Measurements from ENCODE around the gene SEMA6B. TPM values are rescaled to one million over a fixed set of nuclear protein-coding genes. Genes with fewer than 3 reads are reported as not detected.

Gene SEMA6B
- total and polyA plus RNA-seq, 2 donors (not counting 1 experiment from before 2014, with no cell fraction given) = 0.42 TPM; not detected in 1

- H3K4me2 ChIP-seq (replicated peaks; ENCODE audit: low read depth, low read length, poor library complexity, severe bottlenecking) = no peak overlapping the region
- no peaks in the 10 kb centered on the region for H3K9me3 Mint-ChIP-seq (ENCODE audit: insufficient read depth)
- H3K4me1 Mint-ChIP-seq = no peaks in the 10 kb centered on the region
- peaks cover 0 to 14% (median 0%) of the 10 kb centered on the region in 3 donors for H3K9me3 ChIP-seq (ENCODE audit: control extremely low read depth in 1 of 3, control insufficient read depth in 2 of 3, insufficient read depth in 1 of 3, low read length in 2 of 3)
- H3K4me3 Mint-ChIP-seq = no peak overlapping the region
- peaks cover 13% of the 10 kb centered on the region for H3K27me3 Mint-ChIP-seq
- H3K4me1 ChIP-seq (ENCODE audit: control insufficient read depth in 2 of 2, insufficient read depth in 2 of 2, low read length in 2 of 2) = no peaks in the 10 kb centered on the region
- TF ChIP-seq CTCF (IDR thresholded peaks at IDR 0.05) = no peak
- TF ChIP-seq EZH2 (IDR thresholded peaks at IDR 0.05; ENCODE audit: borderline replicate concordance, insufficient read depth, low read depth, low read length, poor library complexity, severe bottlenecking) = no peak
- no peak overlapping the region for H3K27ac ChIP-seq (ENCODE audit: low read length in 2 of 2)
- no peak for ATAC-seq (ENCODE audit: low read depth)
- no peak overlapping the region for H3K9ac ChIP-seq (ENCODE audit: low read length)
- WGBS (ENCODE audit: insufficient coverage) = 95% methylated on average over 18 of the region's 18 CpGs
- H3K27ac Mint-ChIP-seq = no peak overlapping the region
- no peaks in the 10 kb centered on the region for H3K79me2 ChIP-seq (ENCODE audit: control insufficient read depth, insufficient read depth, low read length)
- H3K4me3 ChIP-seq (ENCODE audit: control extremely low read depth in 1 of 5, extremely low read depth in 1 of 5, insufficient read depth in 1 of 5, low read depth in 2 of 5, low read length in 4 of 5) = no peak overlapping the region
- no peaks in the 10 kb centered on the region for H3K27me3 ChIP-seq (replicated peaks in 1 of 4; ENCODE audit: control extremely low read depth in 1 of 4, control insufficient read depth in 3 of 4, insufficient read depth in 4 of 4, low read length in 3 of 4)
- no peak for DNase-seq
- H3K36me3 ChIP-seq (replicated peaks in 1 of 2; ENCODE audit: control extremely low read depth in 1 of 2, control insufficient read depth in 1 of 2, extremely low read depth in 1 of 2, insufficient read depth in 2 of 2, low read length in 1 of 2) = no peaks in the 10 kb centered on the region
- POLR2A ChIA-PET = no interaction called here
- intact Hi-C loops (cut with micrococcal nuclease) = no loop called here
- H2AFZ ChIP-seq (ENCODE audit: insufficient read depth, low read depth, low read length, poor library complexity, severe bottlenecking) = no peak overlapping the region
- CTCF ChIA-PET = no interaction called here
- H4K20me1 ChIP-seq (ENCODE audit: control insufficient read depth, insufficient read depth, low read length, poor library complexity, severe bottlenecking) = no peaks in the 10 kb centered on the region
Observed at GRCh38 chr19:4552525-4552819, 7.0 kb downstream of the SEMA6B start.

- no peak overlapping the region for H2AFZ ChIP-seq (ENCODE audit: insufficient read depth, low read depth, low read length, poor library complexity, severe bottlenecking)
- 88% methylated on average over 21 of the region's 26 CpGs for WGBS (ENCODE audit: insufficient coverage)
- no peak overlapping the region for H3K4me3 Mint-ChIP-seq
- H4K20me1 ChIP-seq (ENCODE audit: control insufficient read depth, insufficient read depth, low read length, poor library complexity, severe bottlenecking) = no peaks in the 10 kb centered on the region
- no peaks in the 10 kb centered on the region for H3K36me3 ChIP-seq (replicated peaks in 1 of 2; ENCODE audit: control extremely low read depth in 1 of 2, control insufficient read depth in 1 of 2, extremely low read depth in 1 of 2, insufficient read depth in 2 of 2, low read length in 1 of 2)
- no peak overlapping the region for H3K9ac ChIP-seq (ENCODE audit: low read length)
- H3K9me3 Mint-ChIP-seq (ENCODE audit: insufficient read depth) = no peaks in the 10 kb centered on the region
- H3K4me3 ChIP-seq (ENCODE audit: control extremely low read depth in 1 of 5, extremely low read depth in 1 of 5, insufficient read depth in 1 of 5, low read depth in 2 of 5, low read length in 4 of 5) = no peak overlapping the region
- H3K4me1 Mint-ChIP-seq = no peaks in the 10 kb centered on the region
- ChIA-PET POLR2A (no interaction called here), CTCF (no interaction called here)
- no peak overlapping the region for H3K27ac Mint-ChIP-seq
- DNase-seq = no peak
- no peak for ATAC-seq (ENCODE audit: low read depth)
- no peak overlapping the region for H3K4me2 ChIP-seq (replicated peaks; ENCODE audit: low read depth, low read length, poor library complexity, severe bottlenecking)
- peaks cover 0 to 8% (median 0%) of the 10 kb centered on the region in 3 donors for H3K9me3 ChIP-seq (ENCODE audit: control extremely low read depth in 1 of 3, control insufficient read depth in 2 of 3, insufficient read depth in 1 of 3, low read length in 2 of 3)
- intact Hi-C loops (cut with micrococcal nuclease) = no loop called here
- TF ChIP-seq EZH2 (IDR thresholded peaks at IDR 0.05; ENCODE audit: borderline replicate concordance, insufficient read depth, low read depth, low read length, poor library complexity, severe bottlenecking) (no peak), CTCF (IDR thresholded peaks at IDR 0.05) (no peak)
- no peaks in the 10 kb centered on the region for H3K4me1 ChIP-seq (ENCODE audit: control insufficient read depth in 2 of 2, insufficient read depth in 2 of 2, low read length in 2 of 2)
- H3K27ac ChIP-seq (ENCODE audit: low read length in 2 of 2) = no peak overlapping the region
- no peaks in the 10 kb centered on the region for H3K27me3 ChIP-seq (replicated peaks in 1 of 4; ENCODE audit: control extremely low read depth in 1 of 4, control insufficient read depth in 3 of 4, insufficient read depth in 4 of 4, low read length in 3 of 4)
- H3K79me2 ChIP-seq (ENCODE audit: control insufficient read depth, insufficient read depth, low read length) = no peaks in the 10 kb centered on the region
- peaks cover 13% of the 10 kb centered on the region for H3K27me3 Mint-ChIP-seq
Observed at GRCh38 chr19:4550479-4551050, 8.9 kb downstream of the SEMA6B start.

Data from B cell (primary cell).